Choroid plexus epithelial cell (primary cell): ENCODE data around the gene CD83.

Experiments
- DNase-seq: peaks from one replicate; pipeline ENCODE4 v3.0.0-alpha.2; 2010; ENCODE audit warnings: low read depth
- H3K4me3 ChIP-seq: 2 replicates; pipeline ENCODE4 v1.5.1; 2011; ENCODE audit warnings: low read depth, mild to moderate bottlenecking, control low read depth, low read length, moderate library complexity
- CTCF ChIP-seq: conservative IDR thresholded peaks from 2 replicates; pipeline ENCODE4 v1.5.1; 2011; ENCODE audit warnings: low read depth, mild to moderate bottlenecking, control low read depth, inconsistent platforms, low read length, moderate library complexity

Gene CD83

GRCh38 chr6:14083751-14084150 is 33.8 kb upstream of the CD83 start:
- no peak for DNase-seq
- no peak for TF ChIP-seq CTCF
- no peak overlapping the region for H3K4me3 ChIP-seq

- DNase-seq, result no peak
- TF ChIP-seq CTCF, result no peak
- no peak overlapping the region for H3K4me3 ChIP-seq
Measured at GRCh38 chr6:14084388-14084787, 33.2 kb upstream of the CD83 start.

- DNase-seq, result no peak
- no peak for TF ChIP-seq CTCF
- no peak overlapping the region for H3K4me3 ChIP-seq
Measured at GRCh38 chr6:14085176-14085787, 32.3 kb upstream of the CD83 start.

- no peak for TF ChIP-seq CTCF
- H3K4me3 ChIP-seq, result no peak overlapping the region
- no peak for DNase-seq
Measured at GRCh38 chr6:14086701-14087100, 30.9 kb upstream of the CD83 start.

GRCh38 chr6:14088600-14089192 is 28.9 kb upstream of the CD83 start:
- no peak for TF ChIP-seq CTCF
- no peak for DNase-seq
- H3K4me3 ChIP-seq, result no peak overlapping the region

GRCh38 chr6:14089224-14089623 is 28.3 kb upstream of the CD83 start:
- no peak for DNase-seq

More at GRCh38 chr6:14089224-14089623, 28.3 kb upstream of the CD83 start:
- no peak for TF ChIP-seq CTCF
- H3K4me3 ChIP-seq, result no peak overlapping the region
